Measurements from ENCODE around the gene CHRD.

Gene CHRD

GRCh38 chr3:184381261-184382224 lies 1.7 kb downstream of the CHRD start:
- Mint-ChIP-seq H3K27me3 (peaks cover 91% of the 10 kb centered on the region), H3K4me3 (peak overlapping the region; percentile 46), H3K36me3 (no peaks in the 10 kb centered on the region)

GRCh38 chr3:184382326-184383032 lies 2.6 kb downstream of the CHRD start:
- ATAC-seq, result no peak
- peaks cover 14% of the 10 kb centered on the region for H3K4me1 Mint-ChIP-seq
- no peak overlapping the region for H3K4me3 Mint-ChIP-seq
- H3K36me3 Mint-ChIP-seq, result no peaks in the 10 kb centered on the region
- no peak overlapping the region for H3K27ac Mint-ChIP-seq
- no peaks in the 10 kb centered on the region for H3K9me3 Mint-ChIP-seq
- peaks cover 91% of the 10 kb centered on the region for H3K27me3 Mint-ChIP-seq

More at GRCh38 chr3:184381261-184382224, 1.7 kb downstream of the CHRD start:
- ATAC-seq, result no peak
- Mint-ChIP-seq H3K27ac (no peak overlapping the region), H3K4me1 (peaks cover 14% of the 10 kb centered on the region), H3K9me3 (no peaks in the 10 kb centered on the region)

- ATAC-seq, result no peak
- H3K36me3 Mint-ChIP-seq, result no peaks in the 10 kb centered on the region
- H3K4me1 Mint-ChIP-seq, result peaks cover 14% of the 10 kb centered on the region
- no peaks in the 10 kb centered on the region for H3K9me3 Mint-ChIP-seq
- H3K27me3 Mint-ChIP-seq, result peaks cover 91% of the 10 kb centered on the region
- H3K4me3 Mint-ChIP-seq, result no peak overlapping the region
- no peak overlapping the region for H3K27ac Mint-ChIP-seq
These were observed 3.3 kb downstream of the CHRD start for GRCh38 chr3:184383033-184383740.

GRCh38 chr3:184384342-184384741 lies 4.5 kb downstream of the CHRD start:
- Mint-ChIP-seq H3K4me3 (no peak overlapping the region), H3K9me3 (no peaks in the 10 kb centered on the region), H3K27me3 (peaks cover 91% of the 10 kb centered on the region)

GRCh38 chr3:184384856-184385422 lies 5.1 kb downstream of the CHRD start:
- Mint-ChIP-seq H3K4me3 (no peak overlapping the region), H3K36me3 (no peaks in the 10 kb centered on the region), H3K4me1 (peaks cover 14% of the 10 kb centered on the region), H3K27me3 (peaks cover 94% of the 10 kb centered on the region), H3K9me3 (no peaks in the 10 kb centered on the region), H3K27ac (no peak overlapping the region)
- ATAC-seq, result no peak

More at GRCh38 chr3:184384342-184384741, 4.5 kb downstream of the CHRD start:
- H3K27ac Mint-ChIP-seq, result no peak overlapping the region
- H3K36me3 Mint-ChIP-seq, result no peaks in the 10 kb centered on the region
- ATAC-seq, result no peak
- peaks cover 14% of the 10 kb centered on the region for H3K4me1 Mint-ChIP-seq

DNA sequence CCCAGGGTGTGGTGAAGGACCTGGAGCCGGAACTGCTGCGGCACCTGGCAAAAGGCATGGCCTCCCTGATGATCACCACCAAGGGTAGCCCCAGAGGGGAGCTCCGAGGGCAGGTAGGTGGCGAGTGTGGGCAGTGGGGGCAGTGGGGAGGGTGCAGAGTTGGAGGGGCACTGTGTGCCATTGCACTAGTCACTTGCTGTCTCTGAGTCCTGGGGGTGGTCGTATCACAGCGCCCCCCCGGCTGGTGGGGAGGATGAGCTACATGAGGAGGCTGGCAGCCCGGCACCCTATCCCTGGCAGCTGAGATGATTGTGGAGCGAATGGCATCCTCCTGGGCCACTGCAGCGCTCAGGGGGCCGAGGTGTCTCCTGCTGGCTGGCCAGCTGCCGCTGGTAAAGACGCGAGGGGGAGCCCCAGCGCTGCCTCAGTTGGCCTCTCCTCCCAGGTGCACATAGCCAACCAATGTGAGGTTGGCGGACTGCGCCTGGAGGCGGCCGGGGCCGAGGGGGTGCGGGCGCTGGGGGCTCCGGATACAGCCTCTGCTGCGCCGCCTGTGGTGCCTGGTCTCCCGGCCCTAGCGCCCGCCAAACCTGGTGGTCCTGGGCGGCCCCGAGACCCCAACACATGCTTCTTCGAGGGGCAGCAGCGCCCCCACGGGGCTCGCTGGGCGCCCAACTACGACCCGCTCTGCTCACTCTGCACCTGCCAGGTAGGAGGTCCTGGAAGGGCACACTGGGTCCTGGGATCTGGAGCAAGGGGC lies 6.4 kb downstream of the CHRD start:
- Mint-ChIP-seq H3K9me3 (no peaks in the 10 kb centered on the region), H3K36me3 (no peaks in the 10 kb centered on the region), H3K4me1 (peaks cover 7% of the 10 kb centered on the region), H3K27me3 (peaks cover 100% of the 10 kb centered on the region), H3K4me3 (no peak overlapping the region), H3K27ac (no peak overlapping the region)
- peak; percentile 5 for ATAC-seq

GRCh38 chr3:184387174-184387714 lies 7.4 kb downstream of the CHRD start:
- Mint-ChIP-seq H3K4me3 (no peak overlapping the region), H3K27ac (no peak overlapping the region), H3K4me1 (no peaks in the 10 kb centered on the region), H3K27me3 (peaks cover 100% of the 10 kb centered on the region), H3K9me3 (no peaks in the 10 kb centered on the region), H3K36me3 (no peaks in the 10 kb centered on the region)
- ATAC-seq, result no peak

GRCh38 chr3:184388164-184388935 lies 8.5 kb downstream of the CHRD start:
- peaks cover 90% of the 10 kb centered on the region for H3K27me3 Mint-ChIP-seq
- H3K4me1 Mint-ChIP-seq, result no peaks in the 10 kb centered on the region
- no peak overlapping the region for H3K27ac Mint-ChIP-seq
- no peak overlapping the region for H3K4me3 Mint-ChIP-seq
- H3K9me3 Mint-ChIP-seq, result no peaks in the 10 kb centered on the region
- ATAC-seq, result peak; percentile 7
- no peaks in the 10 kb centered on the region for H3K36me3 Mint-ChIP-seq

DNA sequence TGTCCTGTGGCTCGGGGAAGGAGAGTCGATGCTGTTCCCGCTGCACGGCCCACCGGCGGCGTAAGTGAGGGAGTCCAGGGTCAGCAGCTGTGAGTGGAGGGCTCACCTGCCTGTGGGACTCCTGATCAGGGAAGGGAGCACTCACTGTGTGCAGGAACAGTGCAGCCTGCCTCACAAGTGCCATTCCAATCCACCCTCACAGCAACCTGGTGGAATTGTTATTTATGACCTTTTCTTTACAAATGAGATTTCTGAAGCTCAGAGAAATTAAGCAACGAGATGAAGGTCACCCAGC lies 9.0 kb downstream of the CHRD start:
- H3K27ac Mint-ChIP-seq, result no peak overlapping the region
- no peaks in the 10 kb centered on the region for H3K9me3 Mint-ChIP-seq
- ATAC-seq, result no peak
- peaks cover 84% of the 10 kb centered on the region for H3K27me3 Mint-ChIP-seq
- no peaks in the 10 kb centered on the region for H3K36me3 Mint-ChIP-seq
- H3K4me1 Mint-ChIP-seq, result no peaks in the 10 kb centered on the region
- no peak overlapping the region for H3K4me3 Mint-ChIP-seq

GRCh38 chr3:184389384-184389783 lies 9.5 kb downstream of the CHRD start:
- Mint-ChIP-seq H3K27ac (no peak overlapping the region), H3K4me1 (no peaks in the 10 kb centered on the region), H3K9me3 (no peaks in the 10 kb centered on the region), H3K4me3 (no peak overlapping the region), H3K36me3 (no peaks in the 10 kb centered on the region), H3K27me3 (peaks cover 79% of the 10 kb centered on the region)
- ATAC-seq, result no peak

DNA sequence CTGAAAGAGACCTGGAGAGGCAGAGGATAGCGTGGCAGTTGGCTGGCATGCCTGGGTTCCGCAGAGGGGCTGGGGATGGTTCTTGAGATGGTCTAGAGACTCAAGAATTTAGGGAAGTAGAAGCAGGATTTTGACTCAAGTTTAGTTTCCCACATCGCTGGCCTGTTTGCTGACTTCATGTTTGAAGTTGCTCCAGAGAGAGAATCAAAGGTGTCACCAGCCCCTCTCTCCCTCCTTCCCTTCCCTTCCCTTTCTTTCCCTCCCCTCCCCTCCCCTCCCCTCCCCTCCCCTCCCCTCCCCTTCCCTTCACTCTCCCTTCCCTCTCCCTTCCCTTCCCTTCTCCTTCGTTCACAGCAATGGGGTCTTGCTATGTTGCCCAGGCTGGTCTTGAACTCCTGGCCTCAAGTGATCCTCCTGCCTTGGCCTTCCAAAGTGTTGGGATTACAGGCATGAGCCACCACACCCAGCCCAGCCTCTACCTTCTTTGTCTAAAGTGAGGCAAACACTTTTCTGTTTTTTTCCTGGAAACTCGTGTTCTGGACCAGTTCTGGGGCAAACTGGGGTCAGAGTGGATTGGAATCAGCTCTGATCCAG lies 10.2 kb downstream of the CHRD start:
- Mint-ChIP-seq H3K27me3 (peaks cover 73% of the 10 kb centered on the region), H3K9me3 (no peaks in the 10 kb centered on the region), H3K27ac (no peak overlapping the region), H3K36me3 (no peaks in the 10 kb centered on the region), H3K4me1 (no peaks in the 10 kb centered on the region), H3K4me3 (no peak overlapping the region)
- no peak for ATAC-seq

DNA sequence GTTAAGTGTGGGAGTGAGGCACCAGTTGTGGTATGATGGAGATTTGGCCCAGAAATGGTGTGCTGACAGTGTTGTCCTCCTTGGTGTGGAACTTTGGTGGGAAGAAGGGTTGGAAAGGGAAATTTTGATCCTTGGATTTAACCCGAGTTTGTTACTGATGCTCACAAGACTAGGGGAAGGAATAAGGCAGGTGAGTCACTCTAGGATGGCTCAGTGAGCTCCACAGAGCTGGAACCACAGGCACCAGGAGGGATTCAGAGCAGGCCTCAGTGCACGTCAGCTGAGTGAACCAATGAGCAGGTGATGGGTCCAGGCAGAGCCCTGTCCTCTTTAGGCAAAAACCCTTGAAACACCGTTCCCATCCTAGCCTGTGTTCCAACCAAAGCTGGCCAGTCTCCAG lies 11.4 kb downstream of the CHRD start:
- ATAC-seq, result no peak
- Mint-ChIP-seq H3K9me3 (no peaks in the 10 kb centered on the region), H3K4me3 (no peak overlapping the region), H3K36me3 (no peaks in the 10 kb centered on the region), H3K4me1 (no peaks in the 10 kb centered on the region), H3K27ac (no peak overlapping the region), H3K27me3 (peaks cover 60% of the 10 kb centered on the region)

GRCh38 chr3:184395320-184395660 lies 15.4 kb downstream of the CHRD start:
- Mint-ChIP-seq H3K9me3 (no peaks in the 10 kb centered on the region), H3K4me3 (no peak overlapping the region), H3K27me3 (peaks cover 36% of the 10 kb centered on the region), H3K4me1 (no peaks in the 10 kb centered on the region), H3K36me3 (no peaks in the 10 kb centered on the region), H3K27ac (no peak overlapping the region)
- ATAC-seq, result no peak
